Measurements from ENCODE around the gene VPS8.

The VPS8 gene

DNA sequence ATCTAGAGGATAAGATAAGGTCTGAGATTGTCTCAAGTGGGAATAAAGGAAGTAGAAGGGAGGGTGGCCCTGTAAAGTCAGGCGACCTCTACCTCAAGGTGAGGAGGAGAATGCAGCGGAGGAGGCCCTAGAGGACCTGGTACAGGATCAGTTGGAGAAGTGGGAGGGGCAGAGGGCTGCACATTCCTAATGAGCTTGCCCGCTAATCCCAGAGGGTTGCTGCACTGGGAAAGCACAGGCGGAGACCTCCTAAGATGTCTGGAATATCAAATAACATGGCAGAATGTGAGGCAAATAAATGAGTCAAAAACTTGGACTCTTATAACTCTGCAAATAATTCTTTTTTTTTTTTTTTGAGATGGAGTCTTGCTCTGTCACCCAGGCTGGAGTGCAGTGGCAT is 30.2 kb upstream of the VPS8 start:
- no peak for DNase-seq (ENCODE audit: low read depth)

DNA sequence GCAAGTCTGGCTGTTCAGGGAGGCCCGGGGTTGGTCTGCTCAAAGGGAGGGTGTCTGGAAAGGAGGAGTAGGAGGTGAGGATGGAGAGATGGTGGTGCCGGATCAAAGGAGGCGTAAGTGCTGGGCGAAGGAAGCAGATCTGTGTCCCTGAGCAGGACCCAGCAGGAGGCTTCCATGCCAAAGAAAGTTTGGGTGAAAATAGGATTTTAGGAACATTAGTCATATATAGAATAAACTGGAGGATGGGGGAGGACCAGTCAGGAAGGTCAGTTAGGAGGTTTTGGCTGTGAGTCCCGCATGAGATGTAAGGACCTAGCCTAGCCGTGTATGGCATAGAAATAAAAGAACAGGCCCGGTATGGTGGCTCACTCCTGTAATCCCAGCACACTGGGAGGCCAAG is 28.6 kb upstream of the VPS8 start:
- DNase-seq (ENCODE audit: low read depth): no peak

- no peak for DNase-seq (ENCODE audit: low read depth)
Observed at GRCh38 chr3:184784731-184785500, 27.1 kb upstream of the VPS8 start.

DNA sequence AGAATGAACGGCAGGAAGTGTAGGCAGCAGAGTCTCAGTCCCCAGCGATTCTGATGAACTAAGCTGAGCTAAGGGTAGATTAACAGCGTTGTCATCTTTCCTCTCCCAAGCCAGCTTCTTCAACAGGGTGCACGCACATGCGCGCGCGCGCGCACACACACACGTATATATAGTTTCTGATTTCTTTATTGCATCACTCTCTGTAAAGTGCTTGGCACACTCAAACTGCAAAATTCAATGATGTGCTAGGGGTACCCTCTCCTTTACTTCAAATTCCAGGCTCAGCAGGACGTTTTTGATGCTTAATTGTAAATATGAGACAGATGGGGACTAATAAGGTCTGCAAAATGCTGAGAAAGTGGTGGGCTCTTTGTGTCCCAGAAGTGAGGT is 26.1 kb upstream of the VPS8 start:
- DNase-seq (ENCODE audit: low read depth): no peak

- no peak for DNase-seq (ENCODE audit: low read depth)
Observed at GRCh38 chr3:184786280-184786941, 25.6 kb upstream of the VPS8 start.

DNA sequence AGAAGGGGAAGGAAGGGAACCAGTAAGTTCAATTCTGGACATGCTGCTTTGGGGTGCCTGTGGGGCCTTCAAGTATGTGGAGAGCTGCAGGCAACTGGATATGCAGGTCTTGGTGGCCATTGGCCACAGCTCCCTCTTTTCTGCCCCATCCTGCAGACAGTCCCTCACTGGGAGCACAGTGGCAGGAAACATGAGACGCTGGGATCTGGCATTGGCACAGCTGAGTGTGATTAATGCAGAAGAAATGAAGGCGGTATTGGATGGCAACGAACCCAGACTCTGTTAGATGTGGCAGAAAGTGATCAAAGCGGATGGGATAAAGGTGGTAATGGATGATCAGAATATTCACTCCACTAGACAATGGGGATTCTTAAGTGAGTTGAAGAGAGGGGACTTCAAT is 23.2 kb upstream of the VPS8 start:
- DNase-seq (ENCODE audit: low read depth): no peak

GRCh38 chr3:184789314-184789998 is 22.5 kb upstream of the VPS8 start:
- no peak for DNase-seq (ENCODE audit: low read depth)

DNA sequence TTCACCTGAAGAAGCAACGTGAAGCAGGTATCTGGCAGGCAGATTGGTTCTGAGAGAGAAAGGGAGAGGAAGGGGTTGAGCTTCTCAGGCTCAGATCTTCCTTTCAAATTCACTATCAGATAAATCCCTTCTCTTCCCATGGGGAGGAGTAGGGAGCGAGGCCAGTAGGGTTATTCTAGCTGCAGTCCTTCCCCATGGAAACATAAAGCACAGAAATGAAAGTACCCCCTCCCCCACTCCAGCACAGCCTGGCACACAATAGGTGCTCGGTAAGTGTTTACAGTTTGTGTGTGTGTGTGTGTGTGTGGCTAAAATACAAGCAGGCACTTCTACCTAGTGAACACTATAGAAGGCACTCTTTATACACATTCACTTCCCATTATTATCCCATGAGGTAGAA is 20.8 kb upstream of the VPS8 start:
- DNase-seq (ENCODE audit: low read depth): no peak

- DNase-seq (ENCODE audit: low read depth): no peak
Observed at GRCh38 chr3:184795522-184796190, 16.3 kb upstream of the VPS8 start.

DNA sequence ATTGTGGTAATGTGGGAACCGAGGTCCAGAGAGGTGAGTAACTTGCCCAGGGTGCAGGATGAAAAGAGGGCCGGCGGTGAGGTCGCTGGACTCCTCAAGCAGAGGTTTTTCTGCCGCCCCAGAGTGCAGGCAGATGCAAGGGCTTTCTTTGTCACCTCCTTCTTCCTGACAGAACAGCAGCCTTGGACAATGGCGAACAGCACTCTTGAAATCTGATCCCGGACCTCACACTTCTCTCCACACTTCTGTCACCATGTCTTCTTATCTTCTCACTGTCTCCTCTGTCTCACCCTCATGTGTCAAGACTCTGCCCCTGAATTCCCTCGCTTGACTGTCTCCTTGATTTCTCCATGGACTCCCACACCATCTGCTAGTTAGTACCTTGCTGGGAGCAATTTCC is 15.4 kb upstream of the VPS8 start:
- DNase-seq (ENCODE audit: low read depth): no peak

DNA sequence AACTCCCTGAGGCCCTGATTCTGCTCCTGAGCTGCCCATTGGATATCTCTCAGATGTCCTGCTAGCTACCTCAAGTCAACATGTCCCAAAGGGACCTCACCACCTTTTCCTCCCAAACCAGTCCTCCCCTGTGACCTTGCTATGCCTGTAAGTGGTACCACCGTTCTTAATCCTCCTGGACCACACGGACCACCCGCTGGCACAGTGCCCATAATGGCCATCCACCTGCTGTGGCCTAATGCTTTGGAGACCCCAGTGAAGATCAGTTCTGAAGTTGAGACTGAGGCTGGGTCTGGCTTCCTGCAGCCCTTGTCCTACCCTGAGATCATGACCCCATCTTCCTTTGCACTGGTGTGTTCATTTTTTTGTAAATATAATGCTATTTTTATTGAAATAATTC is 15.0 kb upstream of the VPS8 start:
- DNase-seq (ENCODE audit: low read depth): no peak

DNA sequence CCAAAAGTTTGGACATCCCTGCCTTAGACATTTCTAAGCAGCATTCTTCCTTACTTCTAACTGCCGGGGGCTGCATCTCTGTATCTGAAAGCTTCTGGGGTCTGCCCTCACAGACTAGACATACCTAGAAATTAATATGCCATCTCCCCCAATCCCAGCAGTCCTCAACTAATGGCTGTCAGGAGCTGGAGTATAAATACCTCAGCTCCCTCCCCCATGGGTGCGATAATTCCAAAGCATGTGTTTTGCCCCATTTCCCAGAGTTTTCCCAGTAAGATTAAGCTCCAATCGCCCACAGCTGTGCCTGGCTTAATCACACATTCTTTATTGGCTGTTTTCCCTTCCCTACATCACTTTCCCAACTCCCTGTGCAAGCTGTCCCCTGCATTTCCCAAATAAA is 13.8 kb upstream of the VPS8 start:
- no peak for DNase-seq (ENCODE audit: low read depth)

GRCh38 chr3:184800349-184800930 is 11.5 kb upstream of the VPS8 start:
- no peak for DNase-seq (ENCODE audit: low read depth)

GRCh38 chr3:184801241-184801785 is 10.7 kb upstream of the VPS8 start:
- DNase-seq (ENCODE audit: low read depth): no peak

DNA sequence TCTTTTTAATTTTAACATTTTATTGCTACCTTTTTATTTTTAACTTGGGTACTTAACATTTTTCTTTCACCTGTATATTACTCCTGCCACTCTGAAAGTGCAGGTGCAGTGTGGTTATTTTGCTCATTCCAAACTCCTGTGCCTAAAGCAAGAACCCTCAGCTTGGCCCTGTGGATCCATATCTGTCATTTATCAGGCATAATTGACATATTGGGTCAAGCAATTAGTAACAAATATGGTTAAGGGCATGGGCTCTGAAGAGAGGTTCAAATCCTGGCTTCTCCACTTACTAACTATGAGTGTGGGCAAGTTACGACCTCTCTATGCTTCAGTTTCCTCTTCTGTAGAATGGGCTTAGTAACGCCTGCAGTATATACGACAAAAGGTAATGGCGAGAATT is 9.8 kb upstream of the VPS8 start:
- no peak for DNase-seq (ENCODE audit: low read depth)

DNA sequence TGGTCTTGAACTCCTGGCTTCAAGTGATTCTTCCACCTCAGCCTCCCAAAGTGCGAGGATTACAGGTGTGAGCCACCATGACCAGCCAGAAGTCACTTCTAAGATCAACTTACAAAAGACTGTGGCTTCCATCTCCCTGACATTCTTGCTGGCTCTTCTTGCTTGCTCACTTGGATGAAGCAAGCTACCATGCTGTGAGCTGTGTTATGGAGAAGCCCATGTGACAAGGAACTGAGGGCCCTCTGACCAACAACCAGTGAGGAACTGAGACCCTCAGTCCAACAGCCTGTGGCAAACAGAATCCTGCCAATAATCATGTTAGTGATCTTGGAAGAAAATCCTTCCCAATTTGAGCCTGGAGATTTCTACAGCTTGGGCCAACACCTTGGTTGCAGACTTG is 7.2 kb upstream of the VPS8 start:
- no peak for DNase-seq (ENCODE audit: low read depth)

- no peak for DNase-seq (ENCODE audit: low read depth)
Observed at GRCh38 chr3:184805351-184806038, 6.5 kb upstream of the VPS8 start.

- no peak for DNase-seq (ENCODE audit: low read depth)
Observed at GRCh38 chr3:184806567-184807271, 5.2 kb upstream of the VPS8 start.

DNA sequence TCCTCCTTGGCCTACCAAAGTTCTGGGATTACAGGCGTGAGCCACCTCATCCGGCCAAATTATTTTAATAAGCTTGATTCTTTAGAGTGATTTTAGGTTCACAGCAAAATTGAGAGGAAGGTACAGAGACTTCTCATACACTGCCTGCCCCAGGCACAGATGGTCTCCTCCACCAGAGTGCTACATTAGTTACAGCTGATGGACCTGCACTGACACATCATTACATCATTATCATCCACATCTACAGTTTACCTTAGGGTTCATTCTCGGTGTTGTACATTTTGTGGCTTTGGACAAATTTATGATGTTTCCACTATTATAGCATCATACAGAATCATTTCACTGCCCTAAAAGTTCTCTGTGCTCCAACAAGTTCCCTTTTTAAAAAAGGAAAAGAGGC is 4.4 kb upstream of the VPS8 start:
- no peak for DNase-seq (ENCODE audit: low read depth)

DNA sequence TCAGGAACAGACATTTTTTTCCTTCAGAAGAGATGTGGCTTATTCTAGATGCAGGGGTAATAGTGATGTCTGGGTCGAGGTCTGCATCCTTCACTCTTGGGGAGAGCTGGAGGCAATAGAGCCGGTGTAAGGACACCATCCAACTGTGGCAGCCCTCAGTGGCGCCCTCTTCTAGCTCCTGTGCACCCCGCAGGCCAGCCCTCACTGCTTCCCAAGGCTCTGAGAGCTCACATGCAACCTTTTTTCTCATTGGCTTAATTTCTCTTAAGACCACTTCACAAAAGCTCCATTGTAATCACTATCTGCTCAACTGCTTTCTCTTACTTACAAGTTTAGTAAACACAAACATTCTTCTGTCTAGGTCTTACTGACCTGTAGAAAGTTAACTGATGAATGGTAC is 3.9 kb upstream of the VPS8 start:
- no peak for DNase-seq (ENCODE audit: low read depth)

GRCh38 chr3:184810146-184810545 is 1.8 kb upstream of the VPS8 start:
- no peak for DNase-seq (ENCODE audit: low read depth)
